ENCODE data around the gene SYNPR.

GRCh38 chr3:63279005-63279841 is 1.1 kb downstream of the SYNPR start:
- TF ChIP-seq EZH2 (optimal IDR thresholded peaks at IDR 0.05; ENCODE audit: low read depth, low read length), result no peak
- no peak for TF ChIP-seq CTCF (IDR thresholded peaks at IDR 0.05; ENCODE audit: low read length)
- no peak for TF ChIP-seq EZH2phosphoT487 (IDR thresholded peaks at IDR 0.05; ENCODE audit: low read length)

All from MM.1S (cell line).